Liver (tissue), 9 donors: Measurements from ENCODE around the gene ANKRD13D. TPM values are rescaled to one million over a fixed set of nuclear protein-coding genes. Genes with fewer than 3 reads are reported as not detected.
A peak's percentile ranks its signal among the peaks of the same experiment; 100 is the strongest.

Experiments used
- DNase-seq: peaks from one replicate; pipeline ENCODE4 v3.0.0-alpha.2; 2017; ENCODE audit warnings: low spot score
- H3K27ac ChIP-seq, 2 donors: one replicate each; pipeline ENCODE4 v1.7.0; 2013; ENCODE audit warnings: inconsistent platforms in 2 of 2, low read length in 2 of 2, control low read depth in 1 of 2, low read depth in 1 of 2, mild to moderate bottlenecking in 1 of 2
- H3K27me3 ChIP-seq, 4 donors: one replicate each; pipeline versions ENCODE4 v1.6.1 to v1.7.0; 2013; ENCODE audit warnings: low read length in 3 of 4, inconsistent platforms in 1 of 4, mild to moderate bottlenecking in 1 of 4, moderate library complexity in 1 of 4; ENCODE audit not compliant: control insufficient read depth in 4 of 4, insufficient read depth in 4 of 4
- H3K36me3 ChIP-seq, 4 donors: one replicate each; pipeline versions ENCODE4 v1.6.1 to v1.7.0; 2013; ENCODE audit warnings: low read length in 3 of 4, mild to moderate bottlenecking in 3 of 4, low read depth in 1 of 4, moderate library complexity in 1 of 4; ENCODE audit not compliant: control insufficient read depth in 4 of 4, insufficient read depth in 3 of 4
- H3K4me1 ChIP-seq, 4 donors: one replicate each; pipeline versions ENCODE4 v1.6.1 to v1.7.0; 2013; ENCODE audit warnings: low read length in 3 of 4, mild to moderate bottlenecking in 3 of 4, moderate library complexity in 1 of 4; ENCODE audit not compliant: control insufficient read depth in 4 of 4, insufficient read depth in 4 of 4
- H3K4me3 ChIP-seq, 3 donors: one replicate each; pipeline versions ENCODE4 v1.6.1 to v1.7.0; 2013; ENCODE audit warnings: low read length in 3 of 3, control low read depth in 1 of 3, low read depth in 1 of 3, mild to moderate bottlenecking in 1 of 3
- H3K9ac ChIP-seq, 2 donors: one replicate each; pipeline ENCODE4 v1.7.0; 2013; ENCODE audit warnings: low read length in 2 of 2, mild to moderate bottlenecking in 2 of 2, moderate library complexity in 2 of 2, control low read depth in 1 of 2, low read depth in 1 of 2
- H3K9me3 ChIP-seq, 4 donors: one replicate each; pipeline versions ENCODE4 v1.6.1 to v1.7.0; 2013; ENCODE audit warnings: low read length in 3 of 4; ENCODE audit not compliant: control insufficient read depth in 4 of 4
- ATF3 ChIP-seq: IDR thresholded peaks from 2 replicates; pipeline ENCODE4 v1.6.1; 2016; ENCODE audit warnings: antibody characterized with exemption
- CTCF ChIP-seq: fragments of 150-350 bp; IDR thresholded peaks from 2 replicates; pipeline ENCODE4 v1.5.1; 2017; ENCODE audit warnings: improper control_type of control experiment, low read depth, low read length; ENCODE audit not compliant: missing input control
- EGR1 ChIP-seq, 2 donors: IDR thresholded peaks; 2 replicates each; pipeline ENCODE4 v1.6.1; 2016 to 2018; ENCODE audit warnings: antibody characterized with exemption in 2 of 2, low read depth in 2 of 2
- FOXA2 ChIP-seq: IDR thresholded peaks from 2 replicates; pipeline ENCODE4 v1.6.1; 2016; ENCODE audit warnings: antibody characterized with exemption
- GABPA ChIP-seq, 2 donors: IDR thresholded peaks in 1 of 2; conservative IDR thresholded peaks in 1 of 2; 2 replicates each; pipeline ENCODE4 v1.6.1; 2016; ENCODE audit warnings: antibody characterized with exemption in 2 of 2, mild to moderate bottlenecking in 1 of 2, moderate library complexity in 1 of 2
- HNF4A ChIP-seq, 2 donors: conservative IDR thresholded peaks; 2 replicates each; pipeline ENCODE4 v1.6.1; 2016; ENCODE audit warnings: antibody characterized with exemption in 2 of 2, mild to moderate bottlenecking in 2 of 2
- HNF4G ChIP-seq: IDR thresholded peaks from 2 replicates; pipeline ENCODE4 v1.6.1; 2016; ENCODE audit warnings: antibody characterized with exemption
- NR2F2 ChIP-seq: IDR thresholded peaks from 2 replicates; pipeline ENCODE4 v1.6.1; 2016; ENCODE audit warnings: antibody characterized with exemption
- RAD21 ChIP-seq, 2 donors: IDR thresholded peaks; 2 replicates each; pipeline ENCODE4 v1.6.1; 2016; ENCODE audit warnings: antibody characterized with exemption in 2 of 2, mild to moderate bottlenecking in 2 of 2
- REST ChIP-seq: IDR thresholded peaks from 2 replicates; pipeline ENCODE4 v1.6.1; 2016; ENCODE audit warnings: antibody characterized with exemption, mild to moderate bottlenecking
- TAF1 ChIP-seq: conservative IDR thresholded peaks from 2 replicates; pipeline ENCODE4 v1.6.1; 2016; ENCODE audit warnings: antibody characterized with exemption, mild to moderate bottlenecking
- YY1 ChIP-seq: IDR thresholded peaks from 2 replicates; pipeline ENCODE4 v1.6.1; 2016; ENCODE audit warnings: antibody characterized with exemption, mild to moderate bottlenecking
- WGBS: extraction: QIAGEN DNeasy Blood & Tissue Kit; methylation state at CpG from one replicate; pipeline ENCODE4 v1.1.7; 2013; 5-methylcytosine and 5-hydroxymethylcytosine counted together
- polyA plus RNA-seq, 2 donors: library from polyadenylated mRNA; stranded (reverse) in 1 of 2; unstranded in 1 of 2; fragments of 200-250 nt in 1 of 2; fragments of >200 nt in 1 of 2; fragmentation: Nextera tagmentation in 1 of 2; extraction: Ambion mirVana in 1 of 2; gene quantifications; one replicate each; pipeline versions ENCODE4 v1.2.1 to v1.2.3, GENCODE V29; 2013 to 2015
- total RNA-seq, 2 donors: library from RNA; depleted of rRNA; stranded (reverse); fragments of >200 nt; gene quantifications; one replicate each; pipeline ENCODE4 v1.2.3, GENCODE V29; 2014
- donor health status: healthy.
- donor health status: healthy.
- donor health status: healthy.
- donor health status: healthy.
- donor health status: healthy.

Gene ANKRD13D
- total and polyA plus RNA-seq, 4 donors, result 5.5 to 15.0 (median 5.9) TPM

GRCh38 chr11:67289651-67290479 lies 762 bp downstream of the ANKRD13D start:
- peak overlapping the region in 1 of 2 donors; percentile 12 for H3K9ac ChIP-seq
- H3K4me3 ChIP-seq, result peak overlapping the region; percentile 26 to 86 (median 53)
- TF ChIP-seq TAF1 (no peak), NR2F2 (no peak), EGR1 (IDR thresholded peaks at IDR 0.05; ENCODE audit: low read depth in 2 of 2) (no peak), HNF4G (no peak), GABPA (IDR thresholded peaks at IDR 0.05 in 1 of 2, conservative IDR thresholded peaks at IDR 0.05 in 1 of 2) (no peak), ATF3 (no peak), FOXA2 (no peak), CTCF (no peak), YY1 (no peak), REST (no peak), RAD21 (IDR thresholded peaks at IDR 0.05) (no peak), HNF4A (conservative IDR thresholded peaks at IDR 0.05) (no peak)
- no peaks in the 10 kb centered on the region for H3K9me3 ChIP-seq
- H3K4me1 ChIP-seq, result peaks cover 0 to 24% (median 14%) of the 10 kb centered on the region in 4 donors
- H3K27ac ChIP-seq, result peak overlapping the region in 1 of 2 donors; percentile 23
- DNase-seq, result no peak
- WGBS, result 51% methylated on average over 36 of the region's 36 CpGs
- H3K36me3 ChIP-seq, result peaks cover 0 to 11% (median 6%) of the 10 kb centered on the region in 4 donors
- H3K27me3 ChIP-seq, result no peaks in the 10 kb centered on the region

GRCh38 chr11:67290801-67291200 lies 1.7 kb downstream of the ANKRD13D start:
- Histone ChIP-seq H3K27ac (no peak overlapping the region), H3K36me3 (peaks cover 0 to 4% (median 3%) of the 10 kb centered on the region in 4 donors), H3K4me1 (peaks cover 0 to 24% (median 13%) of the 10 kb centered on the region in 4 donors), H3K9me3 (no peaks in the 10 kb centered on the region), H3K4me3 (no peak overlapping the region), H3K9ac (no peak overlapping the region), H3K27me3 (no peaks in the 10 kb centered on the region)
- 91% methylated on average over 7 of the region's 7 CpGs for WGBS
- DNase-seq, result no peak
- TF ChIP-seq HNF4G, result no peak
- no peak for TF ChIP-seq EGR1 (IDR thresholded peaks at IDR 0.05; ENCODE audit: low read depth in 2 of 2)
- TF ChIP-seq REST, result no peak
- no peak for TF ChIP-seq GABPA (IDR thresholded peaks at IDR 0.05 in 1 of 2, conservative IDR thresholded peaks at IDR 0.05 in 1 of 2)
